ENCODE measurements around the gene FAM171A2. TPM values are rescaled to one million over a fixed set of nuclear protein-coding genes. Genes with fewer than 3 reads are reported as not detected.
A peak's percentile ranks its signal among the peaks of the same experiment; 100 is the strongest.
"Not testable (repeated sequence)": the region's sequence is repeated elsewhere in the genome, so short reads cannot be mapped to it uniquely, and the experiment has no call there.

FAM171A2 gene
- 1.1 TPM for total RNA-seq

DNA sequence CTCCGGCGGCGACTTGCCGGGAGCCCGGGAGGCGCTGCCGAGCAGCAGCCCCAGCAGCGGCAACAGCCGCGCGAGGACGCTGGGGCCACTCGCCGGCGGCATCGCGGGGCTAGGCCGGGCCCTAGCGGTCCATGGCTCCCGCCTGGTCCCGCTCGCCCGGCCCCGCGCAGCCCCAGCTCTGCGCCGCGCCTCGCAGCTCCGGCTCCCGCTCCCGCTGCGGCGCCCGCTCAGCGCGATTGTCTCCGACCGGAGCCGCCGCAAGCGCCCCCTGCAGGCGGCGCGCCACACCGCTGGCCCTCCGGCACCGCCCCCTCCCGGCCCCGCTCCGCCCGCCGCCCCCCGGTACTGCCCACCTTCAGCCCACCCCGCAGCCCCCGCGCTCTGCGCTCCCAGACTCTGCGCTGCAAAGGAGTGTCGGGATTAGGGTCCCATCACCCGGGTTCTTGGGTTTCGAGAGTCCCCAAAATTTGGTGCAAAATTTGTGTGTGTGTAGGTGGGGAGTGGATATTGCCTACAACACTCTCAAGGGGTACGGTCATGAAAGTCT, at the start of gene FAM171A2:
Gene FAM171A2, minus strand, starts transcription at position 241 of the 547 bp plus-strand sequence. Its CDS starts 139 bp downstream, at position 102.
- ATAC-seq, result peak; percentile 59

DNA sequence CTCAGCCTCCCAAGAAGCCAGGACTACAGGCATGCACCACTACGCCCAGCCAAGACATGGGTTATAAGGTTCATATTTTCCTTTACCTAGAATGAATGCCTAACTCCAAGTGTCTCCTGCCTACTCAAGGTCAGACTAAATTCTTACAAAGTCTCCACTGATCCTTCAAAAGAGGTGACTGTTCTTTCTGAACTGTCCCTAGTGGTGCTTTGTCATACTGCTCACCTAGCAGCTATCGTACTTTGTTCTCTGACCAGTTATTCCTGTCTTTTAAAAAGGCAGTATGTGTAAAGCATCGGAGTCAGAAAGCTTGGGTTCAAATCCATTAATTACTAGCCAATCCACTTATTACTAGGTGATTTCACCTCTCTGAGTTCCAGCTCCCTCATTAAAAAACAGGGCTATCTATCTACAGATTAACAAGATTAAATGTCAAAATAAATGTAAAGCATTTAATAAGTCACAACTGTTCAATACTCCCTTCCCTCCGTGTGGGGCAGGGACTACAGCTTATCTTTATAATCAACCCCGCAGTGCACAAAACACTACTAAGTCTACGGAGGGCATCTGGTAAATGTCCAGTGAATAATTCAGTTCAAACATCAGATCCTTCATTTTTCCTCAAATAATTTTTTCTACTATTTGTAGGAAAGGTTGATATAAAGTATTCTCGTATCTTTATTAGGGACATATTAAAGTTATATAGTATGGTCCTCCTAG, 45.8 kb upstream of the FAM171A2 start:
- ATAC-seq, result peak; percentile 91

DNA sequence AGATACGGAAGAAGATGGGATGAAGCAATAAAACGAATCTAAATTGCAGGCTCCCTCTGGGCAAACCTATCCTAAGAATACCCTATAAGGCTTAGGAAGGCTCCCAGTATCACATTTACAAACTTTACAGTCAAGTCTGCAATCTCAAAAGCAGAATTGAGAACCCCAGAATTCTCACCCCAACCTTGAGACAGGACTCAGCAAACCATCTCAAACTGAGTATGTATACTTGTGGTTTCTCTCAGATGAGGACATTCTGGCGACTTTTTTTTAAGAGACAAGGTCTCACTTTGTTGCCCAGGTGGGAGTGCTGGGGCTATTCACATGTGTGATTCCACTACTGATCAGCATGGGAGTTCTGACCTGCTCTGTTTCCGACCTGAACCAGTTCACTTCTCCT, 45.1 kb upstream of the FAM171A2 start:
- no peak for ATAC-seq

DNA sequence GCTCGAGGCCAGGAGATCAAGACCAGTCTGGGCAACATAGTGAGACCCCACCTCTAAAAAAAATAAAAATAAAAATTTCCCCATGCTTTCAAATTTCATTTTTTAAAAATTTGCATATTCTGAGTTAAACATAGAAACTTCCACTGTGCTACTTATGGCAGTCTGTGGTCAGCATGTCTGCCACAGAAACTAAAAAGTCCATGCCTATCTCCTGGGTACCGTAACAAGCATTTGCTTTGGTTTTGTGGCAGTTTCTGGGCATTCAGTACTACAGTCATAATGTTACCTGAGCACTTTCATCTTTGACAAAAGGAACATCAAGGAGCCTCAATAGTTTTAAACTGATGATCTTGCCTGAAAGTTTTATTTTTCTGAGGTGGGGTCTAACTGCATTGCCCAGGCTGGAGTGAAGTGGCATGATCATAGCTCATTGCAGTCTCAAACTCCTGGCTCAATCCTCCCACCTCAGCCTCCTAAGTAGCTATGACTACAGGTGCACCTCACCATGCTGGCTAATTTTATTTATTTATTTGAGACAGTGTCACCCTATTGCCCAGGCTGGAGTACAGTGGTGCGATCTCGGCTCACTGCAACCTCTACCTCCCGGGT, 39.0 kb upstream of the FAM171A2 start:
- no peak for ATAC-seq

- ATAC-seq, result peak; percentile 34
These were observed 36.7 kb upstream of the FAM171A2 start for GRCh38 chr17:44400226-44400847.

- ATAC-seq, result no peak
These were observed 35.3 kb upstream of the FAM171A2 start for GRCh38 chr17:44398692-44399691.

GRCh38 chr17:44397479-44398440, 34.1 kb upstream of the FAM171A2 start:
- ATAC-seq, result peak; percentile 16

- ATAC-seq, result no peak
These were observed 33.3 kb upstream of the FAM171A2 start for GRCh38 chr17:44396946-44397345.

GRCh38 chr17:44394833-44395232, 31.2 kb upstream of the FAM171A2 start:
- ATAC-seq, result no peak

DNA sequence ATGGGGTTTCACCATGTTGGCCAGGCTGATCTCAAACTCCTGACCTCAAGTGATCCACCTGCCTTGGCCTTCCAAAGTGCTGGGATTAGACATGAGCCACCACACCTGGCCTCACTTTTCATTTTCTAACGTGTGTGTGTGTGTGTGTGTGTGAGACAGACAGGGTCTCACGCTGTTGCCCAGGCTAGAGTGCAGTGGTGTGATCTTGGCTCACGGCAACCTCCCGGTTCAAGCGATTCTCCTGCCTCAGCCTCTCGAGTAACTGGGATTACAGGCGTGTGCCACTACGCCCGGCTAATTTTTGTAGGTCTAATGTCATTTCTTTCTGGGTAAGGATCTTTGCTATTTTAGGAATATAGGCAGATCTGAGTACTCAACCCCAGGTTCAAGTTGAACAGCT, 30.5 kb upstream of the FAM171A2 start:
- ATAC-seq, result not testable (repeated sequence)

GRCh38 chr17:44390250-44390870, 26.7 kb upstream of the FAM171A2 start:
- ATAC-seq, result no peak

DNA sequence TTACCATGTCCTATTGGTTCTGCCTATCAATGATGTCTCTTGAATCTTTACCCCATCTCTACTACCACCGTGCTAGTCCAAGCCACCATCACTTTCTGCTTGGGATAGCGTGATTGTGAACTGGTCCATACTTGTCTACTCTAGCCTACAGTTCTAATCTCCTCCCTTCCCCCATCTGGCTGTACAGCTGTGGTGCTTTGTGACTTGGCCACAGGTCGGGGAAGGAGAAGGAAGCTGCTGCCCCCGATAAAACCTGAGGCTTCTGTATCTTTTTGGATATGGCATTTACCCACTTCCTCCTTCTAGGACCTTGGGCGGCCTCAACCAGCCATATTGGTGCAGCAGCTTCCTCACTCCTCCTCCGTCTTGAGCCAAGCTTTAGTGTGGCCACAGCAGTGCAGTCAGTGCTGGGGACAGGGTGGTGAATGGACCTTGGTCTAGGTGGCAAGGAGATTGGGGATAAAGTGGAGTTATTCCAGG, 26.1 kb upstream of the FAM171A2 start:
- ATAC-seq, result no peak

DNA sequence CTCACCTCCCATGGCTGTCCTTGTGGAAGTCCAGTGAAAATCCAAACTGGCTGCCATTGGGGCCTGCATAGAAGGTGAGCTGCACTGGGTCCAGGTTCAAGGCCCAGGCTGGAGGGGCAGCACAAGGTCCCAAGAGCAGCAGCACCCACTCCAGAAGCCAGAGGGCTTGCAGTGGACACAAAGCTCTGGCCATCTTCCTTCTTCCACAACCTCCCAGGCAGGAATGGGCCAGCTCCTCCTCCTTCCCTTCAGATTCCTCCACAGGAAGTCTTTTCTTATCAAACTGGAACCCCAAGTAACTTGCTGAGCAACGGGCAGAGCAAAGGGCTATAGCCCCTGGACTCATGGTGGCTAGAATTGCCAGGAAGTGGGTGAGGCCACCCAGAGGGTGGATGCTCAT, 25.6 kb upstream of the FAM171A2 start, which contains the start of gene ITGA2B:
Gene ITGA2B, minus strand, starts transcription at position 369 of the 400 bp plus-strand sequence. Its CDS starts 176 bp downstream, at position 193.
- ATAC-seq, result no peak

DNA sequence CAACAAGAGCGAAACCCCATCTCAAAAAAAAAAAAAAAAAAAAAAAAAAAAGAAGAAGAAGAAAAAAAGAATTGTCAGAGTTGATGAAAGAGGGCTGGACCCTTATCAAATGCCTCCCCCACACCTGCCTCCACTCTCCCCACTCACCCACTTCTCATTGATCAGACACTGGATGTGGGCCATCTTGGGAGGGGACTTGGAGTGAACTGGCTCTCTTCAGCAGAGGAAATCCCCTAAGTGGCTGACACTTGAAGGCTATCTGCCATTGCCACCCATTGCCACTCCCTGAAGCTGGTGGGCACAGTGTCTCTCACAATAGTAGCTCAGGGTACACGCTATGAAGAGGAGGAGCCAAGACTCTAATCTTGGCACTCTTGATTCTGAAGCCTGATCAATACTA, 24.2 kb upstream of the FAM171A2 start:
- ATAC-seq, result no peak

GRCh38 chr17:44386182-44386525, 22.5 kb upstream of the FAM171A2 start:
- ATAC-seq, result no peak

- ATAC-seq, result peak; percentile 83
These were observed 21.9 kb upstream of the FAM171A2 start for GRCh38 chr17:44385287-44386181.

DNA sequence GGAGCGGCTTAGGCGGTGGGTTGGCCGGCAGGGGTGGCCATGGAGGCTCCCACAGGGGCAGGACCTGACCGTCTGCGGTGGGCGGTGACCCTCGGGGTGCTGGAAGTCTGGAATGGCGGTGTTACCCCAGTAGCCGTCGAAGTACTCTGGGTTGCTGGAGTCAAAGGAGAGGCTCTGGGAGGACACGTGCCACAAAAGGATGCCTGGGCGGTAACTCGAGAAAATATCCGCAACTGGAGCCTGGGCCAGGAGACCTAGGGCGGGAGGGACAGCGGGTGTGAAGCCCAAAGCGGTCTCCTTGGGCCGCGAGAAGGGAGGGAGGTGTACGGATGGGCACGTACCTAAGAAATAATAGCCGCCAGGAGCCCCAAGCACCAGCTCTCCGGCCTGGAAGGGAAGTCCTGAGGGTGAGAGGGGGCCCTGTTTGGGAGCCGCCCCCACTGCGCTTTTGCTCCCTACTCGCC, 21.2 kb upstream of the FAM171A2 start:
- ATAC-seq, result no peak

GRCh38 chr17:44384281-44384822, 20.7 kb upstream of the FAM171A2 start:
- no peak for ATAC-seq

DNA sequence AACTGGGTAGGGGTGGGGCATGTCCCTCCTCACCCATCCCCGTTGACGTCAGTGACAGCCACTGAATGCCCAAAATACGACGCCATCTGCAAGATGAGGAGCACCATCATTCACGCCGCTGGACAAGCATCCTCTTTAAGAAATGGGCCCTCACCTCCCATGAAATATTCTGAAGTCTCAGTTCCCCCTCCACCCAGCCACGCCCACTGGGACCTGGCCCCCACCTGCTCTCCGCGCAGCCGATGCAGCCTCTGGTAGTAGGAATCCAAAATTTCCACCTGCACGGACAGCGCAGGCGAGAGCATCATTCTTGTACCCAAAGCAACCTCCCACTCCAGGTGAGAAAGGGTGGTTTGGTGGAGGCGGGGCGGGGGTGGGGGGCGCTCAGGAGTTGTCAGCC, 20.2 kb upstream of the FAM171A2 start:
- no peak for ATAC-seq
